GM23338 (cell line): Measurements from ENCODE around the gene ZBTB20. TPM values are rescaled to one million over a fixed set of nuclear protein-coding genes. Genes with fewer than 3 reads are reported as not detected.

Source experiments
- ATAC-seq: fragments of 200-7000 bp; cut with Tn5 transposase; 3 replicates; pipeline ENCODE4 v1.9.1; 2020
- DNase-seq: peaks from one replicate; pipeline ENCODE4 v3.0.0-alpha.2; 2015; ENCODE audit warnings: low spot score
- H2AFZ ChIP-seq: fragments of 200-600 bp; sonication (generic); 2 replicates; pipeline ENCODE4 v1.8.0; 2016; ENCODE audit warnings: antibody characterized with exemption, mild to moderate bottlenecking, moderate library complexity
- H3F3A ChIP-seq: fragments of 200-600 bp; sonication (generic); replicated peaks from 2 replicates; pipeline ENCODE4 v1.8.0; 2017; ENCODE audit warnings: antibody characterized with exemption, mixed run types, low read depth
- H3K27ac ChIP-seq: fragments of 200-600 bp; sonication (generic); 2 replicates; pipeline ENCODE4 v1.6.1; 2016; ENCODE audit warnings: low read depth
- H3K27me3 ChIP-seq: fragments of 200-600 bp; sonication (generic); 2 replicates; pipeline ENCODE4 v1.8.0; 2016; ENCODE audit warnings: mild to moderate bottlenecking, mixed run types, moderate library complexity; ENCODE audit not compliant: insufficient read depth
- H3K36me3 ChIP-seq: fragments of 200-600 bp; sonication (generic); 2 replicates; pipeline ENCODE4 v1.8.0; 2016; ENCODE audit warnings: mild to moderate bottlenecking; ENCODE audit not compliant: insufficient read depth
- H3K4me1 ChIP-seq: fragments of 200-600 bp; sonication (generic); 2 replicates; pipeline ENCODE4 v1.8.0; 2016; ENCODE audit warnings: mild to moderate bottlenecking, moderate library complexity; ENCODE audit not compliant: insufficient read depth
- H3K4me2 ChIP-seq: fragments of 200-600 bp; sonication (generic); 2 replicates; pipeline ENCODE4 v1.7.1; 2017; ENCODE audit warnings: mixed run types
- H3K4me3 ChIP-seq: fragments of 200-600 bp; sonication (generic); 2 replicates; pipeline ENCODE4 v1.6.1; 2016; ENCODE audit warnings: mixed run types
- H3K79me2 ChIP-seq: fragments of 200-600 bp; sonication (generic); replicated peaks from 2 replicates; pipeline ENCODE4 v1.8.0; 2017; ENCODE audit warnings: mild to moderate bottlenecking; ENCODE audit not compliant: insufficient read depth
- H3K9me2 ChIP-seq: fragments of 200-600 bp; sonication (generic); 2 replicates; pipeline ENCODE4 v1.8.0; 2017; ENCODE audit not compliant: insufficient read depth
- H4K20me1 ChIP-seq: fragments of 200-600 bp; sonication (generic); replicated peaks from 2 replicates; pipeline ENCODE4 v1.8.0; 2017; ENCODE audit warnings: mild to moderate bottlenecking; ENCODE audit not compliant: insufficient read depth
- H3K27ac Mint-ChIP-seq: 2 replicates; pipeline ENCODE4 v1.8.0; 2020; ENCODE audit warnings: inconsistent platforms, mild to moderate bottlenecking, moderate library complexity, mixed read lengths
- H3K27me3 Mint-ChIP-seq: 3 replicates; pipeline ENCODE4 v1.8.0; 2022; ENCODE audit warnings: low read depth, mild to moderate bottlenecking, moderate library complexity, mixed read lengths, inconsistent platforms; ENCODE audit not compliant: insufficient read depth, poor library complexity
- H3K36me3 Mint-ChIP-seq: 3 replicates; pipeline ENCODE4 v1.8.0; 2021; ENCODE audit warnings: low read depth, mild to moderate bottlenecking, inconsistent platforms, moderate library complexity, mixed read lengths
- H3K4me1 Mint-ChIP-seq: 3 replicates; pipeline ENCODE4 v1.8.0; 2020; ENCODE audit warnings: mild to moderate bottlenecking, inconsistent platforms, mixed read lengths
- H3K4me3 Mint-ChIP-seq: 3 replicates; pipeline ENCODE4 v1.8.0; 2021; ENCODE audit warnings: moderate library complexity, mild to moderate bottlenecking, inconsistent platforms, mixed read lengths
- H3K9me3 Mint-ChIP-seq: 3 replicates; pipeline ENCODE4 v1.8.0; 2020; ENCODE audit warnings: moderate library complexity, mild to moderate bottlenecking, inconsistent platforms, mixed read lengths
- JUNB ChIP-seq: IDR thresholded peaks from one replicate; pipeline ENCODE4 v1.6.1; 2016; ENCODE audit warnings: antibody characterized with exemption; ENCODE audit not compliant: unreplicated experiment
- POLR2AphosphoS5 ChIP-seq: IDR thresholded peaks from 2 replicates; pipeline ENCODE4 v1.6.1; 2016; ENCODE audit warnings: antibody characterized with exemption, low read depth
- REST ChIP-seq: IDR thresholded peaks from one replicate; pipeline ENCODE4 v1.6.1; 2018; ENCODE audit warnings: antibody characterized with exemption; ENCODE audit not compliant: unreplicated experiment
- STAT1 ChIP-seq: IDR thresholded peaks from one replicate; pipeline ENCODE4 v1.6.1; 2016; ENCODE audit warnings: antibody characterized with exemption; ENCODE audit not compliant: unreplicated experiment
- polyA plus RNA-seq: library from polyadenylated mRNA; unstranded; fragments of >200 nt; fragmentation: Nextera tagmentation; extraction: Ambion mirVana; gene quantifications from 2 replicates; pipeline ENCODE4 v1.2.1, GENCODE V29; 2016
- total RNA-seq: library from RNA; depleted of rRNA; stranded (reverse); fragments of >200 nt; shearing (Covaris generic); gene quantifications from 2 replicates; pipeline ENCODE4 v1.2.3, GENCODE V29; 2014
- TF ChIP-seq, protein P1 (sequence below): IDR thresholded peaks from 2 replicates; pipeline ENCODE4 v1.6.1; 2016; ENCODE audit warnings: antibody characterized with exemption
- TF ChIP-seq, protein P2 (sequence below), 2 experiments: fragments of 200-600 bp in 1 of 2; sonication (generic) in 1 of 2; conservative IDR thresholded peaks; 2 replicates each; pipeline versions ENCODE4 v1.5.1 to v1.6.1; 2016 to 2017; ENCODE audit warnings: antibody characterized with exemption in 2 of 2, low read depth in 2 of 2, mild to moderate bottlenecking in 2 of 2, moderate library complexity in 1 of 2
- TF ChIP-seq, protein P3 (sequence below): fragments of 250-450 bp; sonication (Bioruptor Pico); IDR thresholded peaks from 2 replicates; pipeline ENCODE4 v1.5.0; 2020; ENCODE audit warnings: mild to moderate bottlenecking, moderate library complexity

ZBTB20 gene
- total and polyA plus RNA-seq, 2 experiments from 2014 or later = 2.0 to 3.3 TPM

DNA sequence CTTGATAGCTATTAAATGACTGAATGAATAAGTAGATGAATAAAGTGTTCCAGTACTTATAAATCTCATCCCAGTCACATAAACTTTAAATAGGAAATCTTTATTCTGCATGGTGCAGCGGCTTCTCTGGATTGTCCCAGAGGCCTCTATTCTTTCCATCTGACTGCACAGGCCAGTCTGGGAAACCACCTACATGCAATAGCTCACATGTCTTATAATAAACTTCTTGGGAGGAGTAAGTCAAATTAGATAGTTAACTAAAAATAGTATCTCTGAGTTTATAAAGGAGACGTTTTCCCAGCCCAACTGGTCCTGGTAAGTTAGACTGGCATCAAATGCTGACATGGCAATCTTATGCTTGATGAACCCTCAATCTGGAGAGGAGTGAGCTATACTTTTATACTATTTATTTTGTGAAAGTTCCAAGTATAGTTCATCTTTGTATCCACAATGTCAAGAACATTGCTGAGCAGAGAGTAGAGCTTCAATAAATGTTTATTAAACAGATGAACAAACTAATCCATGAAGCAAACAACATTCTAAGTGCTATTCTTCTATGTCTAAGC lies 435.7 kb downstream of the ZBTB20 start:
- Histone ChIP-seq H3K4me1 (peaks cover 23% of the 10 kb centered on the region), H3K36me3 (no peaks in the 10 kb centered on the region), H3K27ac (no peak overlapping the region), H3K79me2 (no peaks in the 10 kb centered on the region), H3K27me3 (no peaks in the 10 kb centered on the region), H3K4me3 (no peak overlapping the region), H2AFZ (no peak overlapping the region), H3K4me2 (no peak overlapping the region), H3K9me2 (no peaks in the 10 kb centered on the region), H4K20me1 (no peaks in the 10 kb centered on the region), H3F3A (no peaks in the 10 kb centered on the region)
- no peak for ATAC-seq
- Mint-ChIP-seq H3K4me1 (peaks cover 34% of the 10 kb centered on the region), H3K4me3 (no peak overlapping the region), H3K27ac (no peak overlapping the region), H3K27me3 (no peaks in the 10 kb centered on the region), H3K9me3 (no peaks in the 10 kb centered on the region), H3K36me3 (no peaks in the 10 kb centered on the region)
- no peak for DNase-seq
- TF ChIP-seq, protein P1, sequence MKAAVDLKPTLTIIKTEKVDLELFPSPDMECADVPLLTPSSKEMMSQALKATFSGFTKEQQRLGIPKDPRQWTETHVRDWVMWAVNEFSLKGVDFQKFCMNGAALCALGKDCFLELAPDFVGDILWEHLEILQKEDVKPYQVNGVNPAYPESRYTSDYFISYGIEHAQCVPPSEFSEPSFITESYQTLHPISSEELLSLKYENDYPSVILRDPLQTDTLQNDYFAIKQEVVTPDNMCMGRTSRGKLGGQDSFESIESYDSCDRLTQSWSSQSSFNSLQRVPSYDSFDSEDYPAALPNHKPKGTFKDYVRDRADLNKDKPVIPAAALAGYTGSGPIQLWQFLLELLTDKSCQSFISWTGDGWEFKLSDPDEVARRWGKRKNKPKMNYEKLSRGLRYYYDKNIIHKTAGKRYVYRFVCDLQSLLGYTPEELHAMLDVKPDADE = no peak

- DNase-seq (no peak), ATAC-seq (no peak)
- Histone ChIP-seq H3K4me1 (peaks cover 18% of the 10 kb centered on the region), H3K4me3 (no peak overlapping the region), H3K27me3 (no peaks in the 10 kb centered on the region), H3K27ac (no peak overlapping the region), H3K79me2 (no peaks in the 10 kb centered on the region), H3K4me2 (no peak overlapping the region), H3K9me2 (no peaks in the 10 kb centered on the region), H4K20me1 (no peaks in the 10 kb centered on the region), H2AFZ (no peak overlapping the region), H3F3A (no peaks in the 10 kb centered on the region), H3K36me3 (no peaks in the 10 kb centered on the region)
- no peak overlapping the region for H3K27ac Mint-ChIP-seq
- no peak overlapping the region for H3K4me3 Mint-ChIP-seq
- H3K27me3 Mint-ChIP-seq = no peaks in the 10 kb centered on the region
- no peaks in the 10 kb centered on the region for H3K36me3 Mint-ChIP-seq
- H3K9me3 Mint-ChIP-seq = no peaks in the 10 kb centered on the region
- H3K4me1 Mint-ChIP-seq = peaks cover 26% of the 10 kb centered on the region
- TF ChIP-seq POLR2AphosphoS5 = no peak
- no peak for TF ChIP-seq STAT1
- TF ChIP-seq, protein P1 = no peak
- TF ChIP-seq REST = no peak
- TF ChIP-seq JUNB = no peak
- TF ChIP-seq, protein P2, sequence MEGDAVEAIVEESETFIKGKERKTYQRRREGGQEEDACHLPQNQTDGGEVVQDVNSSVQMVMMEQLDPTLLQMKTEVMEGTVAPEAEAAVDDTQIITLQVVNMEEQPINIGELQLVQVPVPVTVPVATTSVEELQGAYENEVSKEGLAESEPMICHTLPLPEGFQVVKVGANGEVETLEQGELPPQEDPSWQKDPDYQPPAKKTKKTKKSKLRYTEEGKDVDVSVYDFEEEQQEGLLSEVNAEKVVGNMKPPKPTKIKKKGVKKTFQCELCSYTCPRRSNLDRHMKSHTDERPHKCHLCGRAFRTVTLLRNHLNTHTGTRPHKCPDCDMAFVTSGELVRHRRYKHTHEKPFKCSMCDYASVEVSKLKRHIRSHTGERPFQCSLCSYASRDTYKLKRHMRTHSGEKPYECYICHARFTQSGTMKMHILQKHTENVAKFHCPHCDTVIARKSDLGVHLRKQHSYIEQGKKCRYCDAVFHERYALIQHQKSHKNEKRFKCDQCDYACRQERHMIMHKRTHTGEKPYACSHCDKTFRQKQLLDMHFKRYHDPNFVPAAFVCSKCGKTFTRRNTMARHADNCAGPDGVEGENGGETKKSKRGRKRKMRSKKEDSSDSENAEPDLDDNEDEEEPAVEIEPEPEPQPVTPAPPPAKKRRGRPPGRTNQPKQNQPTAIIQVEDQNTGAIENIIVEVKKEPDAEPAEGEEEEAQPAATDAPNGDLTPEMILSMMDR (conservative IDR thresholded peaks at IDR 0.05; ENCODE audit: low read depth in 2 of 2) = no peak
- TF ChIP-seq, protein P3, sequence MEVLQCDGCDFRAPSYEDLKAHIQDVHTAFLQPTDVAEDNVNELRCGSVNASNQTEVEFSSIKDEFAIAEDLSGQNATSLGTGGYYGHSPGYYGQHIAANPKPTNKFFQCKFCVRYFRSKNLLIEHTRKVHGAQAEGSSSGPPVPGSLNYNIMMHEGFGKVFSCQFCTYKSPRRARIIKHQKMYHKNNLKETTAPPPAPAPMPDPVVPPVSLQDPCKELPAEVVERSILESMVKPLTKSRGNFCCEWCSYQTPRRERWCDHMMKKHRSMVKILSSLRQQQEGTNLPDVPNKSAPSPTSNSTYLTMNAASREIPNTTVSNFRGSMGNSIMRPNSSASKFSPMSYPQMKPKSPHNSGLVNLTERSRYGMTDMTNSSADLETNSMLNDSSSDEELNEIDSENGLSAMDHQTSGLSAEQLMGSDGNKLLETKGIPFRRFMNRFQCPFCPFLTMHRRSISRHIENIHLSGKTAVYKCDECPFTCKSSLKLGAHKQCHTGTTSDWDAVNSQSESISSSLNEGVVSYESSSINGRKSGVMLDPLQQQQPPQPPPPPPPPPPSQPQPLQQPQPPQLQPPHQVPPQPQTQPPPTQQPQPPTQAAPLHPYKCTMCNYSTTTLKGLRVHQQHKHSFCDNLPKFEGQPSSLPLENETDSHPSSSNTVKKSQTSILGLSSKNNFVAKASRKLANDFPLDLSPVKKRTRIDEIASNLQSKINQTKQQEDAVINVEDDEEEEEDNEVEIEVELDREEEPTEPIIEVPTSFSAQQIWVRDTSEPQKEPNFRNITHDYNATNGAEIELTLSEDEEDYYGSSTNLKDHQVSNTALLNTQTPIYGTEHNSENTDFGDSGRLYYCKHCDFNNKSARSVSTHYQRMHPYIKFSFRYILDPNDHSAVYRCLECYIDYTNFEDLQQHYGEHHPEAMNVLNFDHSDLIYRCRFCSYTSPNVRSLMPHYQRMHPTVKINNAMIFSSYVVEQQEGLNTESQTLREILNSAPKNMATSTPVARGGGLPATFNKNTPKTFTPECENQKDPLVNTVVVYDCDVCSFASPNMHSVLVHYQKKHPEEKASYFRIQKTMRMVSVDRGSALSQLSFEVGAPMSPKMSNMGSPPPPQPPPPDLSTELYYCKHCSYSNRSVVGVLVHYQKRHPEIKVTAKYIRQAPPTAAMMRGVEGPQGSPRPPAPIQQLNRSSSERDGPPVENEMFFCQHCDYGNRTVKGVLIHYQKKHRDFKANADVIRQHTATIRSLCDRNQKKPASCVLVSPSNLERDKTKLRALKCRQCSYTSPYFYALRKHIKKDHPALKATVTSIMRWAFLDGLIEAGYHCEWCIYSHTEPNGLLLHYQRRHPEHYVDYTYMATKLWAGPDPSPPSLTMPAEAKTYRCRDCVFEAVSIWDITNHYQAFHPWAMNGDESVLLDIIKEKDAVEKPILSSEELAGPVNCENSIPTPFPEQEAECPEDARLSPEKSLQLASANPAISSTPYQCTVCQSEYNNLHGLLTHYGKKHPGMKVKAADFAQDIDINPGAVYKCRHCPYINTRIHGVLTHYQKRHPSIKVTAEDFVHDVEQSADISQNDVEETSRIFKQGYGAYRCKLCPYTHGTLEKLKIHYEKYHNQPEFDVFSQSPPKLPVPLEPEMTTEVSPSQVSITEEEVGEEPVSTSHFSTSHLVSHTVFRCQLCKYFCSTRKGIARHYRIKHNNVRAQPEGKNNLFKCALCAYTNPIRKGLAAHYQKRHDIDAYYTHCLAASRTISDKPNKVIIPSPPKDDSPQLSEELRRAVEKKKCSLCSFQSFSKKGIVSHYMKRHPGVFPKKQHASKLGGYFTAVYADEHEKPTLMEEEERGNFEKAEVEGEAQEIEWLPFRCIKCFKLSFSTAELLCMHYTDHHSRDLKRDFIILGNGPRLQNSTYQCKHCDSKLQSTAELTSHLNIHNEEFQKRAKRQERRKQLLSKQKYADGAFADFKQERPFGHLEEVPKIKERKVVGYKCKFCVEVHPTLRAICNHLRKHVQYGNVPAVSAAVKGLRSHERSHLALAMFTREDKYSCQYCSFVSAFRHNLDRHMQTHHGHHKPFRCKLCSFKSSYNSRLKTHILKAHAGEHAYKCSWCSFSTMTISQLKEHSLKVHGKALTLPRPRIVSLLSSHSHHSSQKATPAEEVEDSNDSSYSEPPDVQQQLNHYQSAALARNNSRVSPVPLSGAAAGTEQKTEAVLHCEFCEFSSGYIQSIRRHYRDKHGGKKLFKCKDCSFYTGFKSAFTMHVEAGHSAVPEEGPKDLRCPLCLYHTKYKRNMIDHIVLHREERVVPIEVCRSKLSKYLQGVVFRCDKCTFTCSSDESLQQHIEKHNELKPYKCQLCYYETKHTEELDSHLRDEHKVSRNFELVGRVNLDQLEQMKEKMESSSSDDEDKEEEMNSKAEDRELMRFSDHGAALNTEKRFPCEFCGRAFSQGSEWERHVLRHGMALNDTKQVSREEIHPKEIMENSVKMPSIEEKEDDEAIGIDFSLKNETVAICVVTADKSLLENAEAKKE = no peak
These were observed 438.0 kb downstream of the ZBTB20 start for GRCh38 chr3:114709102-114709501.
